ENCODE measurements around the gene GAD1. TPM values are rescaled to one million over a fixed set of nuclear protein-coding genes. Genes with fewer than 3 reads are reported as not detected.

GAD1 gene
- total and polyA plus RNA-seq, 2 donors (not counting 3 experiments of a cell fraction or from before 2014, with no cell fraction given): 0.60 to 0.62 TPM

- no peak for FAIRE-seq
- Histone ChIP-seq H3K36me3 (ENCODE audit: control insufficient read depth in 2 of 2, extremely low read depth in 1 of 2, insufficient read depth in 2 of 2, low read length in 2 of 2) (no peaks in the 10 kb centered on the region), H3K4me2 (ENCODE audit: insufficient read depth, low read length) (no peak overlapping the region), H3K27ac (ENCODE audit: insufficient read depth, low read depth, low read length) (no peak overlapping the region), H4K20me1 (replicated peaks; ENCODE audit: control insufficient read depth, extremely low read depth, insufficient read depth, low read length) (no peaks in the 10 kb centered on the region), H2AFZ (ENCODE audit: low read depth, low read length) (no peak overlapping the region), H3K9me3 (replicated peaks; ENCODE audit: control insufficient read depth, insufficient read depth, low read length) (no peaks in the 10 kb centered on the region), H3K9me1 (replicated peaks; ENCODE audit: control insufficient read depth, extremely low read depth, insufficient read depth, low read length) (no peaks in the 10 kb centered on the region), H3K9ac (replicated peaks; ENCODE audit: extremely low read depth, insufficient read depth, low read length) (no peak overlapping the region), H3K27me3 (ENCODE audit: control insufficient read depth in 2 of 2, insufficient read depth in 2 of 2, low read length in 2 of 2) (peaks cover 0 to 5% of the 10 kb centered on the region in 2 experiments), H3K79me2 (ENCODE audit: control insufficient read depth, insufficient read depth, low read length) (no peaks in the 10 kb centered on the region), H3K4me3 (replicated peaks in 1 of 3; ENCODE audit: insufficient read depth in 1 of 3, low read depth in 1 of 3, low read length in 3 of 3) (no peak overlapping the region), H3K4me1 (ENCODE audit: control insufficient read depth, extremely low read depth, insufficient read depth, low read length) (no peaks in the 10 kb centered on the region)
- TF ChIP-seq GATA2 (IDR thresholded peaks at IDR 0.05; ENCODE audit: insufficient read depth, insufficient read length, low read depth, low read length) (no peak), POLR2A (IDR thresholded peaks at IDR 0.05; ENCODE audit: low read depth, low read length) (no peak), MYC (IDR thresholded peaks at IDR 0.05; ENCODE audit: low read depth, low read length) (no peak), POLR2AphosphoS5 (IDR thresholded peaks at IDR 0.05; ENCODE audit: insufficient read depth, low read depth, low read length) (no peak), JUN (IDR thresholded peaks at IDR 0.05; ENCODE audit: borderline replicate concordance, insufficient read depth, insufficient read length, low read depth) (no peak), MAX (IDR thresholded peaks at IDR 0.05; ENCODE audit: insufficient read depth, insufficient read length) (no peak), EZH2 (IDR thresholded peaks at IDR 0.05; ENCODE audit: borderline replicate concordance, low read depth, low read length, severe bottlenecking) (no peak), FOS (IDR thresholded peaks at IDR 0.05; ENCODE audit: borderline replicate concordance, insufficient read depth, low read length) (no peak), CTCF (IDR thresholded peaks at IDR 0.05; ENCODE audit: extremely low read depth in 1 of 2, insufficient read depth in 1 of 2, low read depth in 1 of 2, low read length in 2 of 2) (no peak)
- ChIA-PET CTCF (interaction anchor here (1.3 kb wide), 1 partner anchor 24 kb away, joined by 3 read pairs; no protein-coding TSS in a partner anchor), POLR2A (no interaction called here)
- DNase-seq (ENCODE audit: low read depth, low spot score): no peak
- BruUV-seq (replicated peaks): no TSS peak
- intact Hi-C loops (cut with micrococcal nuclease): no loop called here
- dilution Hi-C loops (cut with MboI; ENCODE audit: extremely low pct_ligation_motif_present, low sequenced_read_pairs): no loop called here
These were observed 80.4 kb downstream of the GAD1 start for GRCh38 chr2:170897108-170897507.
